ENCODE data around the gene MAD1L1. TPM values are rescaled to one million over a fixed set of nuclear protein-coding genes. Genes with fewer than 3 reads are reported as not detected.
A peak's percentile ranks its signal among the peaks of the same experiment; 100 is the strongest.
"Not testable (repeated sequence)": the region's sequence is repeated elsewhere in the genome, so short reads cannot be mapped to it uniquely, and the experiment has no call there.

MAD1L1 gene
- total RNA-seq, 3 donors from 2014 or later: 25.3 to 31.2 (median 26.2) TPM

GRCh38 chr7:1973321-1974251 lies 259.2 kb downstream of the MAD1L1 start:
- no peaks in the 10 kb centered on the region for H3K9me3 ChIP-seq
- intact Hi-C loops (cut with DNase I, micrococcal nuclease): no loop called here
- H3K4me3 ChIP-seq: no peak overlapping the region
- ATAC-seq (no peak), DNase-seq (peak in 2 of 3 donors; percentile 15 to 35)
- TF ChIP-seq CTCF (IDR thresholded peaks at IDR 0.05): no peak
- no peaks in the 10 kb centered on the region for H3K36me3 ChIP-seq (ENCODE audit: low read depth)
- H3K4me1 ChIP-seq (ENCODE audit: low read depth): no peaks in the 10 kb centered on the region

- DNase-seq (peak in 1 of 3 donors; percentile 1), ATAC-seq (no peak)
- H3K4me3 ChIP-seq: no peak overlapping the region
- H3K4me1 ChIP-seq (ENCODE audit: low read depth): no peaks in the 10 kb centered on the region
- intact Hi-C loops (cut with DNase I, micrococcal nuclease): no loop called here
- no peaks in the 10 kb centered on the region for H3K36me3 ChIP-seq (ENCODE audit: low read depth)
- TF ChIP-seq CTCF (IDR thresholded peaks at IDR 0.05): no peak
- no peaks in the 10 kb centered on the region for H3K9me3 ChIP-seq
Measured at GRCh38 chr7:1972744-1973143, 260.0 kb downstream of the MAD1L1 start.

GRCh38 chr7:1971946-1972654 lies 260.6 kb downstream of the MAD1L1 start:
- intact Hi-C loops (cut with DNase I, micrococcal nuclease): no loop called here

GRCh38 chr7:1970895-1971294 lies 261.9 kb downstream of the MAD1L1 start:
- TF ChIP-seq CTCF (IDR thresholded peaks at IDR 0.05): no peak
- DNase-seq: peak in 1 of 3 donors; percentile 4
- Histone ChIP-seq H3K9me3 (no peaks in the 10 kb centered on the region), H3K4me1 (ENCODE audit: low read depth) (no peaks in the 10 kb centered on the region), H3K36me3 (ENCODE audit: low read depth) (no peaks in the 10 kb centered on the region), H3K4me3 (no peak overlapping the region)
- ATAC-seq: no peak
- intact Hi-C loops (cut with DNase I, micrococcal nuclease): no loop called here

More at GRCh38 chr7:1971946-1972654, 260.6 kb downstream of the MAD1L1 start:
- Histone ChIP-seq H3K4me1 (ENCODE audit: low read depth) (no peaks in the 10 kb centered on the region), H3K36me3 (ENCODE audit: low read depth) (no peaks in the 10 kb centered on the region), H3K9me3 (no peaks in the 10 kb centered on the region), H3K4me3 (no peak overlapping the region)
- peak in 1 of 3 donors; percentile 19 for DNase-seq
- ATAC-seq: no peak
- TF ChIP-seq CTCF (IDR thresholded peaks at IDR 0.05): no peak

- intact Hi-C loops (cut with DNase I, micrococcal nuclease); ATAC-seq; DNase-seq; H3K4me3 ChIP-seq; H3K4me1 ChIP-seq (ENCODE audit: low read depth); H3K36me3 ChIP-seq (ENCODE audit: low read depth); H3K9me3 ChIP-seq: not testable (repeated sequence)
Measured at GRCh38 chr7:1970285-1970660, 262.5 kb downstream of the MAD1L1 start.
